Mesodermal cell (in vitro differentiated cells): ENCODE data around the gene CATSPER1. TPM values are rescaled to one million over a fixed set of nuclear protein-coding genes. Genes with fewer than 3 reads are reported as not detected.
A peak's percentile ranks its signal among the peaks of the same experiment; 100 is the strongest.

ENCODE experiments used
- H3K27ac ChIP-seq: 2 replicates; pipeline ENCODE4 v1.7.0; 2013; ENCODE audit warnings: mild to moderate bottlenecking, low read depth, low read length, moderate library complexity; ENCODE audit not compliant: severe bottlenecking
- H3K36me3 ChIP-seq: 2 replicates; pipeline ENCODE4 v1.7.1; 2013; ENCODE audit warnings: mild to moderate bottlenecking, low read length, moderate library complexity; ENCODE audit not compliant: control insufficient read depth, insufficient read depth
- H3K4me1 ChIP-seq: one replicate; pipeline ENCODE4 v1.7.1; 2013; ENCODE audit warnings: mild to moderate bottlenecking, low read length; ENCODE audit not compliant: insufficient read depth, control insufficient read depth, poor library complexity, severe bottlenecking
- H3K4me3 ChIP-seq: 2 replicates; pipeline ENCODE4 v1.7.0; 2013; ENCODE audit warnings: low read length, control low read depth, mild to moderate bottlenecking; ENCODE audit not compliant: insufficient read depth, poor library complexity, severe bottlenecking; ENCODE audit errors: extremely low read depth
- H3K9me3 ChIP-seq: 2 replicates; pipeline ENCODE4 v1.7.1; 2013; ENCODE audit warnings: mild to moderate bottlenecking, low read length, moderate library complexity; ENCODE audit not compliant: control insufficient read depth
- WGBS, 2 experiments: methylation state at CpG; one replicate each; pipeline ENCODE4 v1.1.5; 2013; ENCODE audit warnings: missing lambda C conversion rate in 2 of 2; ENCODE audit not compliant: insufficient coverage in 2 of 2; 5-methylcytosine and 5-hydroxymethylcytosine counted together
- polyA plus RNA-seq, 2 experiments: library from polyadenylated mRNA; stranded (reverse); fragments of 50-300 nt; gene quantifications; one replicate each; pipeline ENCODE4 v1.2.3, GENCODE V29; 2013

Gene CATSPER1
- 0.96 TPM for polyA plus RNA-seq (2013, experiment 1 of 2)
- polyA plus RNA-seq (2013, experiment 2 of 2) = 0.35 TPM

- H3K27ac ChIP-seq = no peak within 1 kb of the TSS
- 90% methylated on average over 17 to 18 of the region's 18 CpGs for WGBS, 2 experiments
- H3K9me3 ChIP-seq = no peaks in the 10 kb centered on the region
- H3K4me3 ChIP-seq = no peak within 1 kb of the TSS
- no peaks in the 10 kb centered on the region for H3K36me3 ChIP-seq
- peaks cover 13% of the 10 kb centered on the region for H3K4me1 ChIP-seq
These were observed at the start of gene CATSPER1 for GRCh38 chr11:66026017-66026529. Gene CATSPER1, minus strand, starts transcription at chr11:66026479. Its CDS starts 100 bp downstream, at chr11:66026379.

DNA sequence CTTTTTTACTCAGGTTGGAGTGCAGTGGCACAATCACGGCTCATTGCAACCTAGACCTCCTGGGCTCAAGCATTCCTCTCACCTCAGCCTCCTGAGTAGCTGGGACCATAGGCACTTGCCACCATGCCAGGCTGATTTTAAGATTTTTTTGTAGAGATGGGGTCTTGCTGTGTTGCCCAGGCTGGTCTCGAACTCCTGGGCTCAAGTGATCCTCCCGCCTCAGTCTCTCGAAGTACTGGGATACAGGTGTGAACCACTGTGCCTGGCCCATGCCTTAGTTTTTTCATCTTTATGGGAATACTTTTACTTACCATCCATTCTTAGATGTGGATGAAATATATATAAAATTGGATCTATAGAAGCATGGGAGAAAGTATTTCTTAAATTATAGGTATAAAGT is 49.0 kb upstream of the CATSPER1 start:
- Histone ChIP-seq H3K4me3 (no peak overlapping the region), H3K36me3 (peaks cover 68% of the 10 kb centered on the region), H3K9me3 (no peaks in the 10 kb centered on the region), H3K27ac (no peak overlapping the region), H3K4me1 (peaks cover 29% of the 10 kb centered on the region)
- WGBS, 2 experiments = 100% methylated on average over 1 of the region's 4 CpGs

- no peak overlapping the region for H3K27ac ChIP-seq
- peaks cover 32% of the 10 kb centered on the region for H3K4me1 ChIP-seq
- no peaks in the 10 kb centered on the region for H3K9me3 ChIP-seq
- no peak overlapping the region for H3K4me3 ChIP-seq
- H3K36me3 ChIP-seq = peaks cover 71% of the 10 kb centered on the region
- WGBS, 2 experiments = 100% methylated on average over 1 of the region's 1 CpG; no CpG with 5 or more reads in 1 of the 2 experiments
These were observed 47.4 kb upstream of the CATSPER1 start for GRCh38 chr11:66073669-66074068.

- Histone ChIP-seq H3K4me1 (peaks cover 27% of the 10 kb centered on the region), H3K36me3 (peaks cover 72% of the 10 kb centered on the region), H3K4me3 (peak overlapping the region; percentile 86), H3K9me3 (no peaks in the 10 kb centered on the region), H3K27ac (no peak overlapping the region)
- 87 to 100% methylated on average over 5 to 7 of the region's 8 CpGs for WGBS, 2 experiments
These were observed 46.2 kb upstream of the CATSPER1 start for GRCh38 chr11:66072518-66072917.

DNA sequence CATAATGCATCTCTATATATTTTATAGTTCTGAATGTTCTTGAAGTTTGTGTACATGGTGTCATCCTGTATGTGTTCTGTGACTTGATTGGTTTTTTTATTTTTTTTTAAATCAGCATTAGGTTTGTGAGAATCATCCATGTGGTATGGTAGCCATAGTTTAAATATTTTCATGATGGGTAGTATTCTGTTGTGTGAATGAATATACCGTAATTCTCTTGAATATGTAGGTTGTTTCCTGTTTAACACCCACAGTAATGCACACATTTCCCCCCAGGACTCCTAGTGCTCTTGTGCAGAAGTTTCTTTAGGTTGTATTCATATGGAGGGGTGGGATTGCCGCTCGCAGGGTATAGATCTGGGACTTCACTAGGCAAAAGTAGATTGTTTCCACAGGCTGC is 45.8 kb upstream of the CATSPER1 start:
- H3K4me1 ChIP-seq = peaks cover 23% of the 10 kb centered on the region
- H3K27ac ChIP-seq = no peak overlapping the region
- H3K9me3 ChIP-seq = no peaks in the 10 kb centered on the region
- WGBS, 2 experiments = no CpG with 5 or more reads among the region's 3 CpGs
- peak overlapping the region; percentile 86 for H3K4me3 ChIP-seq
- H3K36me3 ChIP-seq = peaks cover 72% of the 10 kb centered on the region

GRCh38 chr11:66071381-66071801 is 45.1 kb upstream of the CATSPER1 start:
- Histone ChIP-seq H3K9me3 (no peaks in the 10 kb centered on the region), H3K4me3 (peak overlapping the region; percentile 86), H3K4me1 (peaks cover 18% of the 10 kb centered on the region), H3K36me3 (peaks cover 72% of the 10 kb centered on the region), H3K27ac (peak overlapping the region; percentile 3)
- 27 to 44% methylated on average over 1 of the region's 2 CpGs for WGBS, 2 experiments

DNA sequence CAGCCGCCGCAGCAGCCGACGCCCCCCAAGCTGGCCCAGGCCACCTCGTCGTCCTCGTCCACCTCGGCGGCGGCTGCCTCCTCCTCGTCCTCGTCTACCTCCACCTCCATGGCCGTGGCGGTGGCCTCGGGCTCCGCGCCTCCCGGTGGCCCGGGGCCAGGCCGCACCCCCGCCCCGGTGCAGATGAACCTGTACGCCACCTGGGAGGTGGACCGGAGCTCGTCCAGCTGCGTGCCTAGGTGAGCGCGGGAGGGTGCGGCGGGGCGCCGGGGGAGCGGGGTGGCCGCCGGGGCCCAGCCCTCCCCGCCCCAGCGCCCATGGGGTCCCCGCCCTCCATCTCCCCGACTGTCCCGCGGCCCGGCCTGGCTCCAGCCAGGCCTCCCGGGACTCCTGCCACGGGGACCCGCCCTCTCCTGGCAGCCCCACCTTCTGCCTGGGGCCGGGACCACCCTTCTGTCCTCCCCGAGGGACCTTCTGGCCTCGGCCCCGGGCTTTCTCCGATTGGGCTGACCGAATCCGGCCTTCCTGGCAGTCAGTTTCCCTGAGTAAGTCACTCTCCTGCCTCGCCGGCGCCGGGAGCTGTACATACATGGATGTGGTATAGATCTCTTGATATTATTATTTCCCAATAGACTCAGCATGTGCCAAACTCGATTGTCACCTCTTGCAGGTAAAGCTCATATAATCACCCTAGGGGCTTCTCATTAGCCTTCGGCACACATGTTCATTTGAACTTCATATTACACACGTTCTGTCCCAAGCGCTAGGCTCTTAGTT is 44.5 kb upstream of the CATSPER1 start:
- Histone ChIP-seq H3K9me3 (no peaks in the 10 kb centered on the region), H3K4me3 (peak overlapping the region; percentile 86), H3K27ac (peak overlapping the region; percentile 49), H3K4me1 (peaks cover 12% of the 10 kb centered on the region), H3K36me3 (peaks cover 72% of the 10 kb centered on the region)
- WGBS, 2 experiments = 6% methylated on average over 30 to 35 of the region's 60 CpGs

- WGBS, 2 experiments = 1 to 2% methylated on average over 71 to 105 of the region's 120 CpGs
- peak within 1 kb of the TSS; percentile 86 for H3K4me3 ChIP-seq
- H3K36me3 ChIP-seq = peaks cover 70% of the 10 kb centered on the region
- H3K27ac ChIP-seq = peak within 1 kb of the TSS; percentile 91
- peaks cover 12% of the 10 kb centered on the region for H3K4me1 ChIP-seq
- H3K9me3 ChIP-seq = peaks cover 3% of the 10 kb centered on the region
These were observed 43.7 kb upstream of the CATSPER1 start, which contains the start of gene PACS1 for GRCh38 chr11:66069715-66070603. Gene PACS1, plus strand, starts transcription at chr11:66070272. Its CDS starts 215 bp downstream, at chr11:66070487.

- Histone ChIP-seq H3K27ac (peak overlapping the region; percentile 91), H3K4me3 (peak overlapping the region; percentile 42), H3K4me1 (peaks cover 12% of the 10 kb centered on the region), H3K9me3 (peaks cover 3% of the 10 kb centered on the region), H3K36me3 (peaks cover 71% of the 10 kb centered on the region)
- WGBS, 2 experiments = 84 to 89% methylated on average over 13 to 14 of the region's 14 CpGs
These were observed 42.8 kb upstream of the CATSPER1 start for GRCh38 chr11:66068923-66069714.
